Heart left ventricle (tissue), 13 donors: Measurements from ENCODE around the gene VWA1.
"Not testable (repeated sequence)": the region's sequence is repeated elsewhere in the genome, so short reads cannot be mapped to it uniquely, and the experiment has no call there.

ENCODE experiments used
- CTCF ChIP-seq, 12 donors: fragments of 200-600 bp; sonication (generic) in 4 of 12; IDR thresholded peaks; one replicate each; pipeline versions ENCODE4 v1.5.0 to v1.8.0; 2018 to 2022; ENCODE audit warnings: antibody characterized with exemption in 12 of 12, mild to moderate bottlenecking in 5 of 12
- POLR2A ChIP-seq, 2 donors: fragments of 450-650 bp; IDR thresholded peaks; one replicate each; pipeline ENCODE4 v1.6.1; 2017; ENCODE audit warnings: antibody characterized with exemption in 2 of 2, mild to moderate bottlenecking in 2 of 2, moderate library complexity in 2 of 2
- donor health status: ischemic (EF 13 %, LVEDD 7.1; RV severe dilation, severe dysfunction).
- donor health status: DM: no; HTN: yes; CAD: no.
- donor health status: DM: no; HTN: no; CAD: no.
- donor health status: ischemic (EF 25% LVEDD 6.9; RV normal size, moderate dysfunction).
- donor health status: ischemic (EF 25% LVEDD 5.7; RV mildly dilated, moderate dysfunction).
- donor health status: ischemic (EF 35%, LVEDD 5.7; RV mildly dilated, moderate dysfunction).
- donor health status: nonischemic (EF 11% LVEDD 7.7; RV severe dilation, severe dysfunction).
- donor health status: DM: yes; HTN: yes; CAD: no.
- donor health status: PGD.
- donor health status: ischemic (EF 29% LVEDD 5.4; RV normal size, mild dysfunction).
- donor health status: nonischemic (EF 23%, LVEDD 6.1; RV moderate dilation, normal function).

GRCh38 chr1:1481811-1482210 is 46.3 kb downstream of the VWA1 start:
- TF ChIP-seq CTCF, POLR2A (IDR thresholded peaks at IDR 0.05): not testable (repeated sequence)
